Fibroblast of villous mesenchyme (primary cell): ENCODE measurements around the gene PRSS2. TPM values are rescaled to one million over a fixed set of nuclear protein-coding genes. Genes with fewer than 3 reads are reported as not detected.
"Not testable (repeated sequence)": the region's sequence is repeated elsewhere in the genome, so short reads cannot be mapped to it uniquely, and the experiment has no call there.

Experiments
- DNase-seq: peaks from one replicate; pipeline ENCODE4 v3.0.0-alpha.2; 2010; ENCODE audit warnings: low read depth
- H3K4me3 ChIP-seq: 2 replicates; pipeline ENCODE4 v1.5.1; 2011; ENCODE audit warnings: low read depth, mild to moderate bottlenecking, low read length
- total RNA-seq: library from RNA; depleted of rRNA; stranded (reverse); fragments of >200 nt; gene quantifications from 2 replicates; pipeline ENCODE4 v1.2.3, GENCODE V29; 2012
- TF ChIP-seq, protein P1 (sequence below): IDR thresholded peaks from 2 replicates; pipeline ENCODE4 v1.5.1; 2012; ENCODE audit warnings: low read depth, mild to moderate bottlenecking, low read length; ENCODE audit not compliant: insufficient read depth

PRSS2 gene
- total RNA-seq, 1 donor: not detected

DNA sequence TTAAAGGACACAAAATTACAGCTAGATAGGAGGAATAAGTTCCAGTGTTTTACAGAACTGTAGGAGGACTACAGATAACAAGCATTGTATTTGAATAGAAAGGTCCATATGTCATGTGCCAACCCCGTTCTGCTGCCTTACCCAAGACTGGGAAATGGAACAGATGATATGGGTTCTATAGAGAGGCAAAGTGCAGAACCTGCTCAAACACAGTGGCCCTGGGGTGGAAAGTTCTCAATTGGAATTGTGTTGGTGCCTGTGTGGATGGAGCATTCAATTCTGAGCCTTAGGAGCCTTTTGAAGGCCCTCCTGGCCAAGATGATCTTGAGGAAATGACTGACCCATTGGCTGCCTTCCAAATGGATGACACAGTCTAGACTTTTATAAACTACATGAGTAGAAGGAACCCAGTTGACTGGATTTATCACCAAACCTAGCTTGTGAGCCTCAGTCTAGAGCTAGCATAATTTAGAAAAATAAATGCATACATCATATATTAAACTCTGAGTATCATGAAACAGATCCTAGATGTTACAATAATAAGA lies 25.6 kb upstream of the PRSS2 start:
- H3K4me3 ChIP-seq: no peak overlapping the region
- TF ChIP-seq, protein P1, sequence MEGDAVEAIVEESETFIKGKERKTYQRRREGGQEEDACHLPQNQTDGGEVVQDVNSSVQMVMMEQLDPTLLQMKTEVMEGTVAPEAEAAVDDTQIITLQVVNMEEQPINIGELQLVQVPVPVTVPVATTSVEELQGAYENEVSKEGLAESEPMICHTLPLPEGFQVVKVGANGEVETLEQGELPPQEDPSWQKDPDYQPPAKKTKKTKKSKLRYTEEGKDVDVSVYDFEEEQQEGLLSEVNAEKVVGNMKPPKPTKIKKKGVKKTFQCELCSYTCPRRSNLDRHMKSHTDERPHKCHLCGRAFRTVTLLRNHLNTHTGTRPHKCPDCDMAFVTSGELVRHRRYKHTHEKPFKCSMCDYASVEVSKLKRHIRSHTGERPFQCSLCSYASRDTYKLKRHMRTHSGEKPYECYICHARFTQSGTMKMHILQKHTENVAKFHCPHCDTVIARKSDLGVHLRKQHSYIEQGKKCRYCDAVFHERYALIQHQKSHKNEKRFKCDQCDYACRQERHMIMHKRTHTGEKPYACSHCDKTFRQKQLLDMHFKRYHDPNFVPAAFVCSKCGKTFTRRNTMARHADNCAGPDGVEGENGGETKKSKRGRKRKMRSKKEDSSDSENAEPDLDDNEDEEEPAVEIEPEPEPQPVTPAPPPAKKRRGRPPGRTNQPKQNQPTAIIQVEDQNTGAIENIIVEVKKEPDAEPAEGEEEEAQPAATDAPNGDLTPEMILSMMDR: no peak
- no peak for DNase-seq

DNA sequence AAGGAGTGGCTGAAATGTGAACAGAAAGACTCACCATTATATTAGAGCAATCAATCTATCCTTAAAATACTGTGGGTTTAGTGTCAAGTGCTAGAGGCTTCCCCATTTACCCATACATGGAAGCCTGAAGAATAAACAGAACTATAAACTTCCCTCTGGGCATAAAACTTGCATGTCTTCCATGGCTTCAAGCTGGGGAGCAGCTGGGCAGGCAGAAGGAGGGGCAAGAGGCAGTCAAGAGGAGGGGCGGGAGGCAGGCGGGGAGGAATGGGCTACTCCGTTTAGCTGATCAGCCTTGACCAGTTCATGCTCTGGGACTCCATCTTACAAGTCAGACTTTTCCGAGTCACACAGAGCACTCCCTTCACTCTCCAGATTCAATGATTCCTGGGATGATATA lies 25.0 kb upstream of the PRSS2 start:
- TF ChIP-seq, protein P1: no peak
- DNase-seq: no peak
- H3K4me3 ChIP-seq: no peak overlapping the region

DNA sequence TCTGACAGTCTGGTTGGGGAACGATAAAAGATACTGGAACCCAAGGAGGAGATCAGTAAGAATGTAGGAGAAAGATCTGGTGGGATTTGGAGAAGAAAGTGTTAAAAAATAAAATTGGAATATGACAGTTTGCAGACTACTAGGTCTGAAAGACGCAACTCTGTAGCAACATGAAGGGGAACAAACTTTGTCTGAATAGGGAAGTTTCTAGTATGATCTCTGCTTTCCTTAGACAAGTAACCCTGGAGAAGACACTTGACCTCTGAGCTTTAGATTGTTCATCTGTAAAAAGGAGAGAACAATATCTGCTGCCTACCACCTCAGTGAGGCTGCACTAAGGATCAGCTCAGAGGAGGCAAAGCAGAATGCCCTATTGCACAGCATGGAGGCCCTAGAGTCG lies 24.5 kb upstream of the PRSS2 start:
- TF ChIP-seq, protein P1: no peak
- H3K4me3 ChIP-seq: no peak overlapping the region
- DNase-seq: no peak

DNA sequence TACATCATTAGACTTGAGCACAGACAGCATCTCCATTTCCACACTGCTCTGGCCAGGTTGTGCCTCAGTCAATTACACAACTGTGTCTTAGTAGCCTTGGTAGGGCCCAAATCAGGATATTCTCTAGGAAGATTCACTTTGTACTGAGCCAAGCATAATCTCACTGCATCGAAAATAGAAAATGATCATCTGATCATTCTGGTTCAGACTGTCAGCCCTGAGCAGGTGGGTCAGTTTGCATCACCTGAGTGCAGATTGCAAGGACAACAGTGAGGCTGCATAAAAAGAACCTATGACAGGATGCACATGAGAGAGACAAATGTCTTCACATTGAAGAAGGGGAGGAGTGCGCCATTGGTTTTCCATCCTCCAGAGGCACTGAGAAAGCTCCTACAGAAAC lies 22.4 kb upstream of the PRSS2 start:
- not testable (repeated sequence) for H3K4me3 ChIP-seq, DNase-seq

DNA sequence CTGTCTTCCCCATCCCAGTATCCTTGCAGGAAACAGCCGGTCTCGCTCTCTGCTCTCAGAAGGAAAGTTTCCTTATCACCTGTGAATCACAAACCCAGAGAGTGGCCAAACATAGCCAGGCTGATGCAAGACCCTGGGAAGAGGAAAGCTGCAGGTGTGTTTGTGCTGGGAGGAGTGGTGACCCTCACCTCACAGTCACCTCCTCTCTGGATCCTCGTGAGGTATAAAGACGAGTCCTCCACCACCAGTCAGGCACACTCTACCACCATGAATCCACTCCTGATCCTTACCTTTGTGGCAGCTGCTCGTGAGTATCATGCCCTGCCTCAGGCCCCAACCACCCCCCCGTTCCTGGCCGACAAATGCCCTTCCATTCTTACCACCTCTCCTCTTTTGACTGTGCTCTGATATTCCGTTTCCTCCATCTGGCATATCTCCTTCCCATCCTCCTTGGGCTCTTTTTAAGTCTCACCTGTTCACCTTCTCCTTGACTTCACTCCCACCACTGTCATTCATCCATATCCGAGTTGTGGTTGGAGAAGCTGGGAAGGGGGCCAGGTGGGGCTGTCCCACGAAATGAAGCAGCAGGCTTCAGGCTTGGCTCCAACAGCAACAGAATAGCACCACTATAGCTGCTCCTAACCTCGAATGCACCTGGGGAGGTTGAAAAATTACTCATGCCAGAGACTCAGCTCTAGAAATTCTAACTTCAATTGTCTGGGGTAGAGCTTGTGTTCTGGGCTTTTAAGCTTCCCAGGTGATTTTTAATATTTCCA lies 21.4 kb upstream of the PRSS2 start, which contains the start of gene PRSS1:
Gene PRSS1 (plus strand): TSS at position 255 of the 776 bp plus-strand sequence. CDS start 13 bp downstream, at position 268.
- DNase-seq: no peak
- no peak within 1 kb of the TSS for H3K4me3 ChIP-seq
- TF ChIP-seq, protein P1: no peak

DNA sequence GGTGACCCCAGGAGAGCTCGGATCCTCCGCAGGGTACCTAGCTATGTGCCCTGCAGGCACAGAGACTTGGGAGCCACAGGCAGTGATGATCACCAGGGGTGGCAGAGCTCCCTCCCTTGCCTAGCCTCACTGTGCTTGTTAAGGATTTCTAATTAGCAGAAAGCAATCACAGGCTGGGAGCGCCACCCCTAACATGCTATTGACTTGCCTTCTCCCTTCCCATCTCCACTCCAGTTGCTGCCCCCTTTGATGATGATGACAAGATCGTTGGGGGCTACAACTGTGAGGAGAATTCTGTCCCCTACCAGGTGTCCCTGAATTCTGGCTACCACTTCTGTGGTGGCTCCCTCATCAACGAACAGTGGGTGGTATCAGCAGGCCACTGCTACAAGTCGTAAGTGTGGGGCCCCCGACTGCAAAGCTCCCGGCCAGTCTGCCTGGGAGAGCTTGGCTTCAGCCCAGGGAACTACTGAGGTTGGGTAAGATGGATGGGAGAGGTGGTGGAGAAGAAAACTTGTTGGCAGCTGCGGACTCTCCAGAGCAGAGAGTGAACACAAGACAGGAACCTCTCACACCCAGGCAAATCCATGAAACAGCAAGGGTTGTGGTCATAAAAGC lies 20.3 kb upstream of the PRSS2 start:
- TF ChIP-seq, protein P1: no peak
- H3K4me3 ChIP-seq: no peak overlapping the region
- no peak for DNase-seq

DNA sequence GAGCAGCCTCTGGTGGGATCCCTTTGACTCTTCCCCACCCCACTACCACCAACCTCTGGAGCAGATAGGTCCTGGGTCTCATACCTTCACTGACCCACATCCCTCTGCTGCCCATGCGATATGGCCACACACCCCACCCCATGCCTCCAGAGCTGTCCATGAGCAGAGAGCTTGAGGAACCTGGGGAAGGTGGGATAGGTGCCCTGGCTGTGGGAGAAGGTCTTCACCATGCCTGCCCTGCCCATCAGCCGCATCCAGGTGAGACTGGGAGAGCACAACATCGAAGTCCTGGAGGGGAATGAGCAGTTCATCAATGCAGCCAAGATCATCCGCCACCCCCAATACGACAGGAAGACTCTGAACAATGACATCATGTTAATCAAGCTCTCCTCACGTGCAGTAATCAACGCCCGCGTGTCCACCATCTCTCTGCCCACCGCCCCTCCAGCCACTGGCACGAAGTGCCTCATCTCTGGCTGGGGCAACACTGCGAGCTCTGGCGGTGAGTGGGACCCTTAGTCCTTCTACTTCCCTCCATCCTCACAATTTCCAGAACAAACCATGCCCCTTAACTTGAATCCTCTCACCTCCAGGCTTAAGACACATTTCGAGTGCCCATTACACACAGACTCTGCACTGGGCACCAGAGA lies 19.1 kb upstream of the PRSS2 start:
- not testable (repeated sequence) for H3K4me3 ChIP-seq, DNase-seq
